HL-60 (cell line): ENCODE results near the gene SPATA21.
A peak's percentile ranks its signal among the peaks of the same experiment; 100 is the strongest.

ENCODE experiments used
- POLR2AphosphoS5 ChIP-seq: IDR thresholded peaks from 2 replicates; pipeline ENCODE4 v1.6.1; 2012; ENCODE audit warnings: low read depth
- SPI1 ChIP-seq: IDR thresholded peaks from 2 replicates; pipeline ENCODE4 v1.6.1; 2012; ENCODE audit warnings: low read depth, mild to moderate bottlenecking, borderline replicate concordance
- TF ChIP-seq, protein P1 (sequence below): IDR thresholded peaks from one replicate; pipeline ENCODE4 v1.5.1; 2011; ENCODE audit warnings: low read length, control low read depth, inconsistent platforms; ENCODE audit not compliant: insufficient read depth
- TF ChIP-seq, protein P2 (sequence below): IDR thresholded peaks from 2 replicates; pipeline ENCODE4 v1.6.1; 2012; ENCODE audit warnings: low read depth; ENCODE audit not compliant: insufficient replicate concordance

DNA sequence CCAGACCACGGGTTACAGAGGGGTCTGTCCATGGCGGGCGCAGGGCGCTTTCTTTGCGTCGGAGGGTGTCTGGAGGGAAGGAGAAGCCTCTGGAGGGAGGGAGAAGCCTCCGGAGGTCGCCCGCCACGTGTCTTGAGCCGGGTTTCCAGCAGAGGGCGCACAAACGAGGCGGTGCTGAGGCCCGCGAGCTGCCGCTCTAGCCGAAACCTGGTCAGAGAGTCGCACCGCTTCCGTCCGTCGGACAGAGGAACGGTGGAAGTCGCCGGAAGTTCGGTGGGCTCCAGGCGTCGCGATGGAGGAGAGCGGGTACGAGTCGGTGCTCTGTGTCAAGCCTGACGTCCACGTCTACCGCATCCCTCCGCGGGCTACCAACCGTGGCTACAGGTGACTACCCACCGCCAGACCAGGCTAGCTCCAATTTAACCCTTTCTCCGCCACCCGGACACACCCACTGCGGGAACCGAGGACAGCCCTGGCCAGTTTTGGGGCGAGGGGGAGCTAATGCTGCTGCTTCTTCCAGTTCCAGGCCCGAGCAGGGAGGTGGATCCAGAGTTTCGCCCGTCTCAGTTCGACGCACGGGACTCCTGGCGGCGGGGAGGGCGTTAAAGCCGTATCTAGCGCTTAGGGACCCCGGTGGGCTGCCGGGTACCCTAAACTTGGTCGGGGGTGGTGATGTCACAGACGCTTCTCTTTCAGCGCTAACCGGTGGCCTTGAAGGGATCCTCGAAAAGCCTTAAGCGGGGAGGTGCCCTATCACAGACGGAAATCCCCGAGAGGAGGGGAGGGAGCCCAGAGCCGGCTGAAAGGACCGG, 3.5 kb upstream of the SPATA21 start, which contains the start of gene NECAP2:
- TF ChIP-seq, protein P1, sequence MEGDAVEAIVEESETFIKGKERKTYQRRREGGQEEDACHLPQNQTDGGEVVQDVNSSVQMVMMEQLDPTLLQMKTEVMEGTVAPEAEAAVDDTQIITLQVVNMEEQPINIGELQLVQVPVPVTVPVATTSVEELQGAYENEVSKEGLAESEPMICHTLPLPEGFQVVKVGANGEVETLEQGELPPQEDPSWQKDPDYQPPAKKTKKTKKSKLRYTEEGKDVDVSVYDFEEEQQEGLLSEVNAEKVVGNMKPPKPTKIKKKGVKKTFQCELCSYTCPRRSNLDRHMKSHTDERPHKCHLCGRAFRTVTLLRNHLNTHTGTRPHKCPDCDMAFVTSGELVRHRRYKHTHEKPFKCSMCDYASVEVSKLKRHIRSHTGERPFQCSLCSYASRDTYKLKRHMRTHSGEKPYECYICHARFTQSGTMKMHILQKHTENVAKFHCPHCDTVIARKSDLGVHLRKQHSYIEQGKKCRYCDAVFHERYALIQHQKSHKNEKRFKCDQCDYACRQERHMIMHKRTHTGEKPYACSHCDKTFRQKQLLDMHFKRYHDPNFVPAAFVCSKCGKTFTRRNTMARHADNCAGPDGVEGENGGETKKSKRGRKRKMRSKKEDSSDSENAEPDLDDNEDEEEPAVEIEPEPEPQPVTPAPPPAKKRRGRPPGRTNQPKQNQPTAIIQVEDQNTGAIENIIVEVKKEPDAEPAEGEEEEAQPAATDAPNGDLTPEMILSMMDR, result peak; percentile 85
- TF ChIP-seq POLR2AphosphoS5 (peak; percentile 93), SPI1 (peak; percentile 47; the same call in 1 of the 2 replicates)
- TF ChIP-seq, protein P2, sequence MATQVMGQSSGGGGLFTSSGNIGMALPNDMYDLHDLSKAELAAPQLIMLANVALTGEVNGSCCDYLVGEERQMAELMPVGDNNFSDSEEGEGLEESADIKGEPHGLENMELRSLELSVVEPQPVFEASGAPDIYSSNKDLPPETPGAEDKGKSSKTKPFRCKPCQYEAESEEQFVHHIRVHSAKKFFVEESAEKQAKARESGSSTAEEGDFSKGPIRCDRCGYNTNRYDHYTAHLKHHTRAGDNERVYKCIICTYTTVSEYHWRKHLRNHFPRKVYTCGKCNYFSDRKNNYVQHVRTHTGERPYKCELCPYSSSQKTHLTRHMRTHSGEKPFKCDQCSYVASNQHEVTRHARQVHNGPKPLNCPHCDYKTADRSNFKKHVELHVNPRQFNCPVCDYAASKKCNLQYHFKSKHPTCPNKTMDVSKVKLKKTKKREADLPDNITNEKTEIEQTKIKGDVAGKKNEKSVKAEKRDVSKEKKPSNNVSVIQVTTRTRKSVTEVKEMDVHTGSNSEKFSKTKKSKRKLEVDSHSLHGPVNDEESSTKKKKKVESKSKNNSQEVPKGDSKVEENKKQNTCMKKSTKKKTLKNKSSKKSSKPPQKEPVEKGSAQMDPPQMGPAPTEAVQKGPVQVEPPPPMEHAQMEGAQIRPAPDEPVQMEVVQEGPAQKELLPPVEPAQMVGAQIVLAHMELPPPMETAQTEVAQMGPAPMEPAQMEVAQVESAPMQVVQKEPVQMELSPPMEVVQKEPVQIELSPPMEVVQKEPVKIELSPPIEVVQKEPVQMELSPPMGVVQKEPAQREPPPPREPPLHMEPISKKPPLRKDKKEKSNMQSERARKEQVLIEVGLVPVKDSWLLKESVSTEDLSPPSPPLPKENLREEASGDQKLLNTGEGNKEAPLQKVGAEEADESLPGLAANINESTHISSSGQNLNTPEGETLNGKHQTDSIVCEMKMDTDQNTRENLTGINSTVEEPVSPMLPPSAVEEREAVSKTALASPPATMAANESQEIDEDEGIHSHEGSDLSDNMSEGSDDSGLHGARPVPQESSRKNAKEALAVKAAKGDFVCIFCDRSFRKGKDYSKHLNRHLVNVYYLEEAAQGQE, result no peak
